Subcutaneous abdominal adipose tissue (tissue), 5 donors: Measurements from ENCODE around the gene OLR1.
"Not testable (repeated sequence)": the region's sequence is repeated elsewhere in the genome, so short reads cannot be mapped to it uniquely, and the experiment has no call there.

ENCODE experiments used
- H3K27ac ChIP-seq: one replicate; pipeline ENCODE4 v1.7.0; 2013; ENCODE audit warnings: low read depth, mild to moderate bottlenecking, inconsistent platforms, low read length, moderate library complexity
- H3K27me3 ChIP-seq, 5 donors: one replicate each; pipeline ENCODE4 v1.7.0; 2013; ENCODE audit warnings: low read length in 5 of 5, inconsistent platforms in 1 of 5; ENCODE audit not compliant: control insufficient read depth in 5 of 5, insufficient read depth in 4 of 5
- H3K36me3 ChIP-seq, 5 donors: one replicate each; pipeline ENCODE4 v1.7.0; 2013; ENCODE audit warnings: low read length in 5 of 5; ENCODE audit not compliant: control insufficient read depth in 5 of 5, insufficient read depth in 5 of 5
- H3K4me1 ChIP-seq, 5 donors: one replicate each; pipeline ENCODE4 v1.7.0; 2013; ENCODE audit warnings: low read length in 5 of 5, mild to moderate bottlenecking in 3 of 5, moderate library complexity in 1 of 5; ENCODE audit not compliant: control insufficient read depth in 5 of 5, insufficient read depth in 5 of 5
- H3K4me3 ChIP-seq, 5 donors: one replicate each; pipeline ENCODE4 v1.7.0; 2013; ENCODE audit warnings: low read length in 5 of 5, low read depth in 1 of 5
- H3K9ac ChIP-seq, 5 donors: one replicate each; pipeline ENCODE4 v1.7.0; 2013; ENCODE audit warnings: low read length in 5 of 5, mild to moderate bottlenecking in 4 of 5, moderate library complexity in 3 of 5
- H3K9me3 ChIP-seq, 5 donors: one replicate each; pipeline ENCODE4 v1.7.0; 2013; ENCODE audit warnings: low read length in 5 of 5; ENCODE audit not compliant: control insufficient read depth in 5 of 5
- donor health status: healthy.
- donor health status: healthy.
- donor health status: healthy.
- donor health status: healthy.
- donor health status: healthy.

The OLR1 gene

DNA sequence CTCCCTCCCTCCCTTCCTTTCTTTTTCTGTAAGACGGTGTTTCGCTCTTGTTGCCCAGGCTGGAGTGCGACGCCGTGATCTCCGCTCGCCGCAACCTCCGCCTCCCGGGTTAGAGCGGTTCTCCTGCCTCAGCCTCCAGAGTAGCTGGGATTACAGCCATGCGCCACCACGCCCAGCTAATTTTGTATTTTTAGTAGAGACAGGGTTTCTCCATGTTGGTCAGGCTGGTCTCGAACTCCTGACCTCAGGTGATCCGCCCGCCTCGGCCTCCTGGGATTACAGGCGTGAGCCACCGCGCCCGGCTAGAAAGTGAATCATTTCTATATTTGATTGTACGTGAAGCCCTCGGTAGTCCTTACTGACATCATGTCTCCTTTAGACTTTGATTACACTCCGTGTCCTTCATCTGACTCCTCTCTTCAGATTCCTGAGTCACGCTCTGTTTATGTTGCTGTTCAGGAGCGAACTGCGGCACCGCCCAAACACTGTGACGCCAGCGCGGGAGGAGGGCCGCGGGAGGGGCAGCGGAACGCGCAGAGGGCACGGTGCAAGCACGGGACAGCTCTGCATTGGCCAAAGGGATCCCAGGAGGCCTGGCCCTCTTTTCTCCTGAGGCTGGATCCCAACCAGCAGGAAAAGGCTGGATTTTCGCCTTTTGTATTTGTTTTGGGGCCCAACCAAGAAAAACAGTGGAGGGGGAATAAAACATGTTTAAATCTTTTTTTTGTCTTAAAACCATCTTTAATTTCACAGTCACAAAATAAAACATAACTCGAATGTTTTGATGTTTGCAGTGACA, 40.2 kb upstream of the OLR1 start:
- H3K4me3 ChIP-seq: peak overlapping the region; percentile 62 to 99 (median 90)
- H3K36me3 ChIP-seq: peaks cover 0 to 2% (median 0%) of the 10 kb centered on the region in 5 donors
- no peaks in the 10 kb centered on the region for H3K27me3 ChIP-seq
- H3K27ac ChIP-seq: peak overlapping the region; percentile 99
- H3K9ac ChIP-seq: peak overlapping the region in 4 of 5 donors; percentile 91 to 99 (median 96)
- peaks cover 0 to 24% (median 19%) of the 10 kb centered on the region in 5 donors for H3K4me1 ChIP-seq
- H3K9me3 ChIP-seq: no peaks in the 10 kb centered on the region

DNA sequence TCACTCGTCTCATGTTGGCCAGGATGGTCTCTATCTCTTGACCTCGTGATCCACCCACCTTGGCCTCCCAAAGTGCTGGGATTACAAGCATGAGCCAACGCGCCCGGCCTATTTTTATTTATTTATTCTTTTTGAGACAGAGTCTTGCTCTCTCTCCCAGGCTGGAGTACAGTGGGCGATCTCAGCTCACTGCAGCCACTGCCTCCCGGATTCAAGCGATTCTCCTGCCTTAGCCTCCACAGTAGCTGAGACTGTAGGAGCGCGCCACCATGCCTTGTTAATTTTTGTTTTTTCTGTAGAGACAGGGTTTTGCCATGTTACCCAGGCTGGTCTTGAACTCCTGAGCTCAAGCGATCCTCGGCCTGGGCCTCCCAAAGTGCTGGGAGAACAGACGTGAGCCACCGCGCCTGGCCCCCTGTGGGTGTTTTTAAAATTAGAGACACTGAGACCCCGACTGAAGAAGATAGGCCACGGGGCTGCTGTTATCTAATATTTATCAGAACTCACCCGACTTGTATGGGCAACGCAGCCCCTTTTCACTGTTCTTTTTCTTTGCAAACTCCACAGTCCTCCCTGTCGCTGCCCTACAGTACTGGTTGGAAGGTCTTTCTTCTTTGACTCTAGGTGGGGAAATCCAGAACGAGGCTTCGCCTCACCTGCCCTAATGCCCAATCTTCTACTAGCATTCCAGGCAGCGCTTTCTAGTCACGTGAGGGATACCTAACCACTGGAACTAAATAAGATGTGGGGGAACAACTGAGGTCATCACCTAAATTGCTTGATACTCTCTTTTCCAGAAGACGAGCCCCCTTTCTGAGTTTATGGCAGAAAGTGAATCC, 39.4 kb upstream of the OLR1 start:
- H3K27me3 ChIP-seq: no peaks in the 10 kb centered on the region
- no peak overlapping the region for H3K9ac ChIP-seq
- H3K9me3 ChIP-seq: no peaks in the 10 kb centered on the region
- H3K4me3 ChIP-seq: peak overlapping the region in 1 of 5 donors; percentile 98
- no peaks in the 10 kb centered on the region for H3K36me3 ChIP-seq
- H3K27ac ChIP-seq: peak overlapping the region; percentile 99
- peaks cover 0 to 25% (median 19%) of the 10 kb centered on the region in 5 donors for H3K4me1 ChIP-seq

DNA sequence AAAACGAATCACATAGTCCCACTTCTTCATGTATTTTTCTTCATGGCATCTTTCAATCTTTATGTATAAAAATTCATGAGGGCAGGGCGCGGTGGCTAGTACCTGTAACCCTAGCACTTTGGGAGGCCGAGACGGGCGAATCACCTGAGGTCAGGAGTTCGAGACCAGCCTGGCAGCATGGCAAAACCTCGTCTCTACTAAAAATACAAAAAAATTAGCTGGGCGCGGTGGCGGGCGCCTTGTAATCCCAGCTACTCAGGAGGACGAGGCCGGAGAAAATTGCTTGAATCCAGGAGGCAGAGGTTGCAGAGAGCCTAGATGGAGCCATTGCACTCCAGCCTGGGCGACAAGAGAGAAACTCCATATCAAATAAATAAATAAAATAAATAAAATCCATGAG, 38.3 kb upstream of the OLR1 start:
- no peaks in the 10 kb centered on the region for H3K9me3 ChIP-seq
- no peak overlapping the region for H3K9ac ChIP-seq
- H3K27ac ChIP-seq: no peak overlapping the region
- H3K4me3 ChIP-seq: no peak overlapping the region
- H3K27me3 ChIP-seq: no peaks in the 10 kb centered on the region
- H3K36me3 ChIP-seq: no peaks in the 10 kb centered on the region
- peaks cover 0 to 20% (median 15%) of the 10 kb centered on the region in 5 donors for H3K4me1 ChIP-seq

DNA sequence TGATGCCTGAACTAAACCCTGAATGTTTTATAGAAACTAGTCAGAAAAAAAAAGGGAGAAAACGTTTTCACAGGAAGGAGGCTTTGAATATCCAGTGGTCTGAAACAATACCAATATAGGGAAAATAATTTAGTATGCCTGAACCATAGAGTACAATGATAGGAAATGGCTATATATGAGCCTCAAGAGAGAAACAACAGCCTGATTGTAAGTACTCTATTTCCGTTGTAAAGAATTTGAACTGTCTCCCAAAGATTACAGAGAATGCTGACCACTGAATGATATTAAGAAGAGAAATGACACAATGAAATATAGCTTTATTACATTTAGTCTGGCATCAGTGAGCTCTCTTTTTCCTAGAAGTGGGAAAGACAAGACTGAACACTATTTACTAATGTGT, 35.2 kb upstream of the OLR1 start:
- no peak overlapping the region for H3K27ac ChIP-seq
- H3K27me3 ChIP-seq: no peaks in the 10 kb centered on the region
- no peak overlapping the region for H3K4me3 ChIP-seq
- no peaks in the 10 kb centered on the region for H3K36me3 ChIP-seq
- H3K9me3 ChIP-seq: no peaks in the 10 kb centered on the region
- H3K9ac ChIP-seq: no peak overlapping the region
- H3K4me1 ChIP-seq: peaks cover 0 to 6% (median 0%) of the 10 kb centered on the region in 5 donors

DNA sequence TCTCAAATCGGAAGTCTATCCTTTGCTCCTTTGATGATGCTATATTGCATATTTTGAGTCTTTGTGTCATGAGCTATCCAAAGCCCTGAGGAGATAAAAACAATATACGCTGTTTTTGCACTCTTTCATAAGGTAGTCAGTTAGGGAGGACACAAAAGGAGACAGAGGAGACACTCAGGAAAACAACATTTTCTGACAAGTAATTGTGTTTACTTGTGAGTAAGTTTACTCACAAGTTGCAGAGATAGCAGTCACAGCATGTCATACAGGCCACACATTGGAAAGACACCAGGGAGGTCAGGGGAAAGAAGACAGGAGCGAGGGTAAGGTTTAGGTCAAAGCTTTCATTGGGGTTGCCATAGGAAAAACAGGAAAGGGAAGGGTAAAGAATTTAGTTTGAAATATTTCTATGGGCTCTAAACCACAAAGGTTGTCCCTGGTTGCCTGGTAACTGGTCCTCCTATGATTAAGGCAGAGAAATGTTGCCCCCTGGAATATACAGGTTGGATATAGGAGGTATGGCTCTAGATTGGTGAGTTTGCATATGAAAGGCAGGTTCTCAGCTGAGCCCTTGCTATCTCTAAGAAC, 33.4 kb upstream of the OLR1 start:
- H3K4me3 ChIP-seq: no peak overlapping the region
- H3K9me3 ChIP-seq: no peaks in the 10 kb centered on the region
- H3K9ac ChIP-seq: no peak overlapping the region
- H3K27me3 ChIP-seq: no peaks in the 10 kb centered on the region
- no peaks in the 10 kb centered on the region for H3K36me3 ChIP-seq
- peaks cover 0 to 6% (median 0%) of the 10 kb centered on the region in 5 donors for H3K4me1 ChIP-seq
- no peak overlapping the region for H3K27ac ChIP-seq

DNA sequence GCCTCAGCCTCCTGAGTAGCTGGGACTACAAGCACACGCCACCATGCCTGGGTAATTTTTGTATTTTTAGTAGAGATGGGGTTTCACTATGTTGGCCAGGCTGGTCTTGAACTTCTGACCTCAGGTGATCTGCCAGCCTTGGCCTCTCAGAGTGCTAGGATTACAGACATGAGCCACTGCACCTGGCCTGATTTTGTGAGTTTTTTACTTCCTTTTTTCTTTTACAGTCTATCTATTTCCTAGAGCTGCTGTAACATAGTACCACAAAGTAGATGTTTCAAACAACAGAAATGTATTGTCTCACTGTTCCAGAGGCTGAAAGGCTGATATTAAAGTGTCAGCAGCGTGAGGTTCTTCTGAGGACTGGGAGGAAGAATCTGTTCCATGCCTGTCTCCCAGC, 32.6 kb upstream of the OLR1 start:
- not testable (repeated sequence) for H3K27ac ChIP-seq, H3K4me1 ChIP-seq, H3K27me3 ChIP-seq, H3K9ac ChIP-seq, H3K9me3 ChIP-seq, H3K4me3 ChIP-seq, H3K36me3 ChIP-seq

DNA sequence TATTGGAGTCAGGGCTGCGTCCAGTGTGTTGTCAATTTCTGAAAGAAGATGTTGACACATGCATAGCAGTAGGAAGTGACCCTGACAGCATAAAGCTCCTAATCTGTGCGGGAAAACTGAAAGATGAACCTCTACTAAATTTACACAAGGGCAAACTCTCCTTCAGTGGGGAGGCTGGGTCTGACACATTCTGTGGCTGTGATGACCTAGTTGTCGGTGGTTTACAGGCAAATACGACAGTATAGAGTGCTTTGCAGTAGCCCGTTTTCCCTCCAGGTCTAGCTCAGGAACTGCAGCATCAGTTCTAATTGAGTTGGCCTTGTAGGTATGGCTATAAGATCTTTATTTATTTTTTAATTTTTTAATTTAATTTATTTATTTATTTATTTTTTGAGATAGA, 25.9 kb upstream of the OLR1 start:
- no peaks in the 10 kb centered on the region for H3K36me3 ChIP-seq
- no peaks in the 10 kb centered on the region for H3K27me3 ChIP-seq
- H3K27ac ChIP-seq: no peak overlapping the region
- no peak overlapping the region for H3K9ac ChIP-seq
- no peak overlapping the region for H3K4me3 ChIP-seq
- H3K9me3 ChIP-seq: no peaks in the 10 kb centered on the region
- H3K4me1 ChIP-seq: no peaks in the 10 kb centered on the region

DNA sequence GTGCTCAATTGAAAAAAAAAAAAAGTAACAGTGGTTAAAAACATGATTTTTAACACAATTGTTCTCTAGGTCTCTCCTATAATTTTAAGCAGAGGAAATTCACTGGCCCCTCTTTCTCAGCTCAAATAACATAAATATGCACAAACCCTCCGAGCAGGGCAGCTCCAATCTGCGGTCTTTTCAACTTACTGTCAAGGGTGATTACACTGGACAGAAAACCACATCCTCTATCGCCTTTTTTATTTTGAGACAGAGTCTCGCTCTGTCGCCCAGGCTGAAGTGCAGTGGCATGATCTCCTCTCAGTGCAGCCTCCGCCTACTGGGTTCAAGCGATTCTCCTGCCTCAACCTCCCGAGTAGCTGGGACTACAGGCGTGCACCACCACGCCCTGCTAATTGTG, 24.3 kb upstream of the OLR1 start:
- Histone ChIP-seq H3K4me1 (no peaks in the 10 kb centered on the region), H3K27me3 (no peaks in the 10 kb centered on the region), H3K36me3 (no peaks in the 10 kb centered on the region), H3K27ac (no peak overlapping the region), H3K4me3 (no peak overlapping the region), H3K9ac (no peak overlapping the region), H3K9me3 (no peaks in the 10 kb centered on the region)

DNA sequence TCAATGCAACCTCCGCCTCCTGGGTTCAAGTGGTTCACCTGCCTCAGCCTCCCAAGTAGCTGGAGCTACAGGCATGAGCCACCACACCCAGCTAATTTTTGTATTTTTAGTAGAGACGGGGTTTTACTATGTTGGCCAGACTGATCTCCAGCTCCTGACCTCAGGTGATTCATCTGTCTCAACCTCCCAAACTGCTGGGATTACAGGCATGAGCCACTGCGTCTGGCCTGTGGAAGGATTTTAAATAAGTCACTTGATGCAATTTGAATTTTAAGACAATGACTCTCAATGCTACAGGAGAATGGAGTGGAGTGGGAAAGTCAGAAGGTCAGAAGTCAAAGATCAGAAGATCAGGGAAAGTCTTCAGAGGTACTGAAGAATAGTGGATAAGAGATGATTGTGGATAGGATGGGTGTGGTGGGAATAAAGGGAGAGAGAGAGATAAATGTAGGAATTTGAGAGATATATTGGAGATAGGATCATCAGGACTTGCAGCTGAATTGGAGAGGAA, 22.3 kb upstream of the OLR1 start:
- H3K4me1 ChIP-seq: no peaks in the 10 kb centered on the region
- H3K9ac ChIP-seq: no peak overlapping the region
- no peaks in the 10 kb centered on the region for H3K27me3 ChIP-seq
- H3K4me3 ChIP-seq: no peak overlapping the region
- H3K36me3 ChIP-seq: no peaks in the 10 kb centered on the region
- H3K9me3 ChIP-seq: no peaks in the 10 kb centered on the region
- H3K27ac ChIP-seq: no peak overlapping the region

DNA sequence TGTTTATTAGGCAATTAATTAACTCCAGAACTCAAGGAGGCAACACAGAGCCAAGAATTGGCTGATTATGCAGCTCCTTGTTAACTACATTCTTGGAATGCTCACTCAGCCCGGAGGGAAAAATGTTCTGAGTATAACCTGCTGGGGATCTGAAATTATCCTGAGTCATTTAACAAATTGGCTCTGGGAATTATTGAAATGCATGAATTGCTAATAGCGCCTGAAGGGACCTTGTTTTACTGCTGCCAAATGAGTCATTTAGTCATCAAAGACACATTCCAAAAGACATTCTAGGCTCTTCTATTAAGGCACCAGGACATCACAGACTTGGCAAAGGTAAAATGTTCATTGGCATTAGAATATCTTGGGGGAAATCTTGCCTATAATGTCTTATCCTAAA, 19.9 kb upstream of the OLR1 start:
- Histone ChIP-seq H3K27ac (no peak overlapping the region), H3K9ac (no peak overlapping the region), H3K9me3 (no peaks in the 10 kb centered on the region), H3K27me3 (no peaks in the 10 kb centered on the region), H3K36me3 (no peaks in the 10 kb centered on the region), H3K4me3 (no peak overlapping the region), H3K4me1 (no peaks in the 10 kb centered on the region)
